Keratinocyte (primary cell): ENCODE results near the gene ALG14. TPM values are rescaled to one million over a fixed set of nuclear protein-coding genes. Genes with fewer than 3 reads are reported as not detected.

Experiments
- DNase-seq: peaks from one replicate; pipeline ENCODE4 v3.0.0-alpha.2; 2011; ENCODE audit warnings: low read depth, missing footprints, low spot score
- FAIRE-seq: peaks from 2 replicates; lab custom pipeline; 2011; peaks lifted over from hg19 to GRCh38; lab: Jason Lieb, UNC
- H2AFZ ChIP-seq: 2 replicates; pipeline ENCODE4 v1.6.0; 2012; ENCODE audit warnings: low read length, control low read depth, inconsistent platforms; ENCODE audit not compliant: control insufficient read depth
- H3K27ac ChIP-seq: 2 replicates; pipeline ENCODE4 v1.5.1; 2011; ENCODE audit warnings: low read length; ENCODE audit not compliant: control insufficient read depth, insufficient read depth
- H3K27me3 ChIP-seq: 3 replicates; pipeline ENCODE4 v1.6.0; 2011; ENCODE audit warnings: low read length; ENCODE audit not compliant: control insufficient read depth, insufficient read depth; ENCODE audit errors: extremely low read depth
- H3K36me3 ChIP-seq, 2 experiments: 2 replicates in 1 of 2; 3 replicates in 1 of 2; pipeline ENCODE4 v1.5.1; 2011; ENCODE audit warnings: low read length in 2 of 2, mild to moderate bottlenecking in 1 of 2; ENCODE audit not compliant: control insufficient read depth in 2 of 2, insufficient read depth in 2 of 2; ENCODE audit errors: extremely low read depth in 1 of 2
- H3K4me1 ChIP-seq: 3 replicates; pipeline ENCODE4 v1.5.1; 2011; ENCODE audit warnings: low read length; ENCODE audit not compliant: control insufficient read depth, insufficient read depth; ENCODE audit errors: extremely low read depth
- H3K4me2 ChIP-seq: 3 replicates; pipeline ENCODE4 v1.6.0; 2011; ENCODE audit warnings: low read depth, low read length; ENCODE audit not compliant: control insufficient read depth, insufficient read depth; ENCODE audit errors: extremely low read depth
- H3K4me3 ChIP-seq, 3 experiments: fragments of 200-600 bp in 1 of 3; sonication (generic) in 1 of 3; 2 replicates in 2 of 3; 3 replicates in 1 of 3; pipeline ENCODE4 v1.5.1; 2011 to 2016; ENCODE audit warnings: low read length in 3 of 3, mild to moderate bottlenecking in 3 of 3, control low read depth in 2 of 3, inconsistent platforms in 1 of 3, low read depth in 1 of 3, mixed read lengths in 1 of 3, mixed run types in 1 of 3, moderate library complexity in 1 of 3; ENCODE audit not compliant: control insufficient read depth in 2 of 3, insufficient read depth in 2 of 3; ENCODE audit errors: extremely low read depth in 1 of 3
- H3K79me2 ChIP-seq: 2 replicates; pipeline ENCODE4 v1.6.0; 2012; ENCODE audit warnings: low read length; ENCODE audit not compliant: control insufficient read depth, insufficient read depth
- H3K9ac ChIP-seq: 3 replicates; pipeline ENCODE4 v1.6.0; 2011; ENCODE audit warnings: low read length; ENCODE audit not compliant: control insufficient read depth, insufficient read depth; ENCODE audit errors: extremely low read depth
- H3K9me1 ChIP-seq: 3 replicates; pipeline ENCODE4 v1.6.0; 2011; ENCODE audit warnings: low read length; ENCODE audit not compliant: control insufficient read depth, insufficient read depth; ENCODE audit errors: extremely low read depth
- H3K9me3 ChIP-seq: 2 replicates; pipeline ENCODE4 v1.5.1; 2012; ENCODE audit warnings: low read depth, low read length; ENCODE audit not compliant: control insufficient read depth
- H4K20me1 ChIP-seq: 3 replicates; pipeline ENCODE4 v1.6.0; 2011; ENCODE audit warnings: low read length; ENCODE audit not compliant: control insufficient read depth, insufficient read depth; ENCODE audit errors: extremely low read depth
- EZH2 ChIP-seq: IDR thresholded peaks from one replicate; pipeline ENCODE4 v1.6.1; 2012; ENCODE audit warnings: inconsistent platforms, mild to moderate bottlenecking, low read length, moderate library complexity
- dilution Hi-C: fragments of 300-500 bp; cut with MboI; formaldehyde crosslinking; loops from one replicate; pipeline ENCODE4 v1.7.0; 2020; ENCODE audit warnings: low sequenced_read_pairs; ENCODE audit not compliant: extremely low pct_ligation_motif_present
- polyA plus RNA-seq, 5 experiments: library from polyadenylated mRNA; depleted of rRNA in 3 of 5; stranded (reverse) in 3 of 5; stranded (forward) in 1 of 5; unstranded in 1 of 5; fragments of >200 nt; gene quantifications; 1 replicate in 1 of 5; 2 replicates in 3 of 5; 3 replicates in 1 of 5; pipeline versions ENCODE4 v1.2.1 to v1.2.3, GENCODE V29; 2011 to 2012; ENCODE audit warnings: missing spikeins in 2 of 5, low read depth in 1 of 5, low replicate concordance in 1 of 5
- TF ChIP-seq, protein P1 (sequence below), 3 experiments: IDR thresholded peaks in 1 of 3; conservative IDR thresholded peaks in 1 of 3; optimal IDR thresholded peaks in 1 of 3; 2 replicates in 2 of 3; 3 replicates in 1 of 3; pipeline versions ENCODE3 to v1.5.1; 2011; ENCODE audit warnings: low read length in 3 of 3, mild to moderate bottlenecking in 3 of 3, moderate library complexity in 2 of 3, control low read depth in 1 of 3, inconsistent platforms in 1 of 3; ENCODE audit not compliant: insufficient read depth in 2 of 3; ENCODE audit errors: extremely low read depth in 1 of 3

The ALG14 gene
- polyA plus RNA-seq, 1 donor (not counting 4 experiments of a cell fraction or from before 2014, with no cell fraction given), result 4.6 TPM

DNA sequence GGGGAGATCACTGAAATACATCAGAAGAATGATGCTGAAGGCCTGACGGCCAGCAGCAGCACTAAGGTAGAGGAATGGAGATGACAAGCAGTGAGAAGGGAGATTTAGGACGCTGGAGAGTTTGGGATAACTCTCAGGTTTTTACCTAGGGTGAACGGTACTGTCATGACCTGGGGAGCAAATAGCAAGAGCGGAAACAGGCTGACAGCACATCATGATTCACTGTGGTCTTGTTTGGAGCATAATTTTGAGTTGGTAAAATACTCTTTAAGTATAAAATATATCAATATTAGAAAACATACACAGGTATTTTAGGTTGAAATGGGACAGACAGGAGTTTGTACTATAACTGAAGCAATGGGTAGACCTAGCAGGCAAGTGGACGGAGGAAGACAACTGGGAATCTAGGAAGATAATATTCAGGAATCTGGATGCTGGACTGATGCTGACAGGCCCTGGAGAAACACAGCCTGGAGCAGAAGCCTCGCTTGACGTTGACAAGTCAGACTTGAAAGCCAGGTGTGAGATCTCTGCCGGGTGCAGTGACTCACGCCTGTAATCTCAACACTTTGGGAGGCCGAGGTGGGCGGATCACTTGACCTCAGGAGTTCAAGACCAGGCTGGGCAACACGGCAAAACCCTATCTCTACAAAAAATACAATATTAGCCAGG lies 33.3 kb downstream of the ALG14 start:
- no peak overlapping the region for H3K4me3 ChIP-seq
- H3K9ac ChIP-seq, result peak overlapping the region; percentile 16
- DNase-seq (no peak), FAIRE-seq (peak; percentile 82)
- TF ChIP-seq, protein P1, sequence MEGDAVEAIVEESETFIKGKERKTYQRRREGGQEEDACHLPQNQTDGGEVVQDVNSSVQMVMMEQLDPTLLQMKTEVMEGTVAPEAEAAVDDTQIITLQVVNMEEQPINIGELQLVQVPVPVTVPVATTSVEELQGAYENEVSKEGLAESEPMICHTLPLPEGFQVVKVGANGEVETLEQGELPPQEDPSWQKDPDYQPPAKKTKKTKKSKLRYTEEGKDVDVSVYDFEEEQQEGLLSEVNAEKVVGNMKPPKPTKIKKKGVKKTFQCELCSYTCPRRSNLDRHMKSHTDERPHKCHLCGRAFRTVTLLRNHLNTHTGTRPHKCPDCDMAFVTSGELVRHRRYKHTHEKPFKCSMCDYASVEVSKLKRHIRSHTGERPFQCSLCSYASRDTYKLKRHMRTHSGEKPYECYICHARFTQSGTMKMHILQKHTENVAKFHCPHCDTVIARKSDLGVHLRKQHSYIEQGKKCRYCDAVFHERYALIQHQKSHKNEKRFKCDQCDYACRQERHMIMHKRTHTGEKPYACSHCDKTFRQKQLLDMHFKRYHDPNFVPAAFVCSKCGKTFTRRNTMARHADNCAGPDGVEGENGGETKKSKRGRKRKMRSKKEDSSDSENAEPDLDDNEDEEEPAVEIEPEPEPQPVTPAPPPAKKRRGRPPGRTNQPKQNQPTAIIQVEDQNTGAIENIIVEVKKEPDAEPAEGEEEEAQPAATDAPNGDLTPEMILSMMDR (optimal IDR thresholded peaks at IDR 0.05 in 1 of 3, IDR thresholded peaks at IDR 0.05 in 1 of 3, conservative IDR thresholded peaks at IDR 0.05 in 1 of 3; ENCODE audit: extremely low read depth in 1 of 3, insufficient read depth in 2 of 3, low read length in 3 of 3), result no peak
- TF ChIP-seq EZH2, result no peak
- no peaks in the 10 kb centered on the region for H4K20me1 ChIP-seq
- H2AFZ ChIP-seq, result no peak overlapping the region
- no peaks in the 10 kb centered on the region for H3K79me2 ChIP-seq
- H3K9me3 ChIP-seq, result no peaks in the 10 kb centered on the region
- peaks cover 43% of the 10 kb centered on the region for H3K4me1 ChIP-seq
- no peaks in the 10 kb centered on the region for H3K27me3 ChIP-seq
- dilution Hi-C loops, result no loop called here
- no peaks in the 10 kb centered on the region for H3K36me3 ChIP-seq
- peak overlapping the region; percentile 58 for H3K27ac ChIP-seq
- peak overlapping the region; percentile 26 for H3K4me2 ChIP-seq
- no peaks in the 10 kb centered on the region for H3K9me1 ChIP-seq

DNA sequence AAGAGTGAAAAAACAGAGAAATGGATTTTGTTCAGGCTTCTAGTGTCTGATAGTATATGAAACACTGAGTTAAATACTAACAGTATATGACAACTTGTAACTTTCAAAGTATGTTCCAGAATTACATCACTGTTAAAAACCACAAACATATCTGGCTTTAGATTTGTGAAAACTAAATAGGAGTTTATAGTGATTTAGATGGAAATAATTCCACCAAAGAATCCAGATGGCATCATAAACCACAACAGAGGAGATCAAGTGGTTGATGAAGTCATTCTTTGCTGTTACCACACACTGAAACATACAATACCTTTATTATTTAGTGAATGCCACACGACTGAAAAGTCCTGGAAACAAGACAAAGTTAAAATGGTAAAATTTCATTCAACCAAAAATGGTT lies 37.2 kb downstream of the ALG14 start:
- Histone ChIP-seq H3K4me1 (peaks cover 35% of the 10 kb centered on the region), H2AFZ (no peak overlapping the region), H3K4me2 (peak overlapping the region; percentile 18), H3K9me3 (no peaks in the 10 kb centered on the region), H3K27ac (no peak overlapping the region), H3K27me3 (no peaks in the 10 kb centered on the region), H3K79me2 (no peaks in the 10 kb centered on the region), H3K9ac (no peak overlapping the region), H3K4me3 (no peak overlapping the region), H3K9me1 (no peaks in the 10 kb centered on the region), H3K36me3 (no peaks in the 10 kb centered on the region), H4K20me1 (no peaks in the 10 kb centered on the region)
- FAIRE-seq (peak; percentile 51), DNase-seq (no peak)
- TF ChIP-seq EZH2, result no peak
- TF ChIP-seq, protein P1 (optimal IDR thresholded peaks at IDR 0.05 in 1 of 3, IDR thresholded peaks at IDR 0.05 in 1 of 3, conservative IDR thresholded peaks at IDR 0.05 in 1 of 3; ENCODE audit: extremely low read depth in 1 of 3, insufficient read depth in 2 of 3, low read length in 3 of 3), result no peak
- dilution Hi-C loops, result no loop called here
